Lung (tissue), 12 donors: Measurements from ENCODE around the gene NPAS3. TPM values are rescaled to one million over a fixed set of nuclear protein-coding genes. Genes with fewer than 3 reads are reported as not detected.

Experiments
- ATAC-seq: fragments of 200-7000 bp; cut with Tn5 transposase; one replicate; pipeline ENCODE4 v1.9.1; 2020; ENCODE audit warnings: moderate number of reproducible peaks; ENCODE audit not compliant: insufficient read depth, low FRiP score
- DNase-seq, 3 donors: peaks; one replicate each; pipeline ENCODE4 v3.0.0-alpha.2; 2013 to 2017
- H3K27ac ChIP-seq, 2 donors: one replicate each; pipeline ENCODE4 v1.5.1; 2013; ENCODE audit warnings: mild to moderate bottlenecking in 2 of 2, moderate library complexity in 2 of 2, control low read depth in 1 of 2, inconsistent platforms in 1 of 2, low read depth in 1 of 2, low read length in 1 of 2
- H3K27me3 ChIP-seq, 3 donors: one replicate each; pipeline ENCODE4 v1.5.1; 2013; ENCODE audit warnings: low read length in 2 of 3; ENCODE audit not compliant: control insufficient read depth in 3 of 3, insufficient read depth in 3 of 3
- H3K36me3 ChIP-seq, 4 donors: one replicate each; pipeline ENCODE4 v1.5.1; 2013; ENCODE audit warnings: low read length in 4 of 4, mild to moderate bottlenecking in 1 of 4, moderate library complexity in 1 of 4; ENCODE audit not compliant: control insufficient read depth in 4 of 4, insufficient read depth in 4 of 4
- H3K4me1 ChIP-seq, 5 donors: one replicate each; pipeline ENCODE4 v1.5.1; 2013; ENCODE audit warnings: low read length in 5 of 5, mild to moderate bottlenecking in 2 of 5, moderate library complexity in 1 of 5; ENCODE audit not compliant: control insufficient read depth in 5 of 5, insufficient read depth in 5 of 5
- H3K4me3 ChIP-seq: one replicate; pipeline ENCODE4 v1.5.1; 2013; ENCODE audit warnings: mild to moderate bottlenecking, control low read depth, moderate library complexity
- H3K9ac ChIP-seq, 2 donors: one replicate each; pipeline ENCODE4 v1.5.1; 2013; ENCODE audit warnings: low read length in 2 of 2, control low read depth in 1 of 2; ENCODE audit not compliant: insufficient read depth in 1 of 2
- H3K9me3 ChIP-seq, 4 donors: one replicate each; pipeline ENCODE4 v1.5.1; 2013; ENCODE audit warnings: low read length in 3 of 4, mild to moderate bottlenecking in 1 of 4, moderate library complexity in 1 of 4; ENCODE audit not compliant: control insufficient read depth in 4 of 4, insufficient read depth in 3 of 4
- CTCF ChIP-seq: IDR thresholded peaks from 2 replicates; pipeline ENCODE4 v1.5.1; 2012; ENCODE audit warnings: mild to moderate bottlenecking; ENCODE audit errors: control extremely low read depth, extremely low read depth
- WGBS, 2 donors: extraction: QIAGEN DNeasy Blood & Tissue Kit; methylation state at CpG; one replicate each; pipeline ENCODE4 v1.1.7; 2013; 5-methylcytosine and 5-hydroxymethylcytosine counted together
- polyA plus RNA-seq, 2 donors: library from polyadenylated mRNA; stranded (reverse); fragments of 200-250 nt; gene quantifications; one replicate each; pipeline ENCODE4 v1.2.1, GENCODE V29; 2013
- total RNA-seq, 2 donors: library from RNA; depleted of rRNA in 1 of 2; stranded (reverse); fragments of >200 nt in 1 of 2; gene quantifications; one replicate each; pipeline ENCODE4 v1.2.1, GENCODE V29; 2014 to 2021
- donor health status: control.
- donor health status: control.
- donor health status: Bipolar disorder and iron deficiency.
- donor health status: healthy.
- donor health status: DM: yes; HTN: yes; CAD: no.

Gene NPAS3
- total and polyA plus RNA-seq, 4 donors, result 0.13 to 0.48 (median 0.33) TPM

- WGBS, 2 donors, result 89 to 91% methylated on average over 3 of the region's 3 CpGs
- ATAC-seq, result no peak
- no peak for DNase-seq
These were observed 430.4 kb downstream of the NPAS3 start for GRCh38 chr14:33369041-33369440.

GRCh38 chr14:33369972-33370371 is 431.3 kb downstream of the NPAS3 start:
- no peak overlapping the region for H3K4me3 ChIP-seq
- DNase-seq (no peak), ATAC-seq (no peak)
- no peak for TF ChIP-seq CTCF
- H3K4me1 ChIP-seq, result no peaks in the 10 kb centered on the region
- H3K9me3 ChIP-seq, result no peaks in the 10 kb centered on the region
- H3K27ac ChIP-seq, result no peak overlapping the region
- no peaks in the 10 kb centered on the region for H3K36me3 ChIP-seq
- no peak overlapping the region for H3K9ac ChIP-seq
- H3K27me3 ChIP-seq, result peaks cover 0 to 4% (median 2%) of the 10 kb centered on the region in 3 donors

More at GRCh38 chr14:33369041-33369440, 430.4 kb downstream of the NPAS3 start:
- Histone ChIP-seq H3K36me3 (no peaks in the 10 kb centered on the region), H3K4me3 (no peak overlapping the region), H3K4me1 (no peaks in the 10 kb centered on the region), H3K27me3 (peaks cover 0 to 4% (median 2%) of the 10 kb centered on the region in 3 donors), H3K27ac (no peak overlapping the region), H3K9ac (no peak overlapping the region), H3K9me3 (no peaks in the 10 kb centered on the region)
- no peak for TF ChIP-seq CTCF

GRCh38 chr14:33370426-33370825 is 431.7 kb downstream of the NPAS3 start:
- Histone ChIP-seq H3K9me3 (no peaks in the 10 kb centered on the region), H3K36me3 (no peaks in the 10 kb centered on the region), H3K4me3 (no peak overlapping the region), H3K27ac (no peak overlapping the region), H3K9ac (no peak overlapping the region), H3K27me3 (peaks cover 0 to 4% (median 2%) of the 10 kb centered on the region in 3 donors), H3K4me1 (no peaks in the 10 kb centered on the region)
- 28 to 44% methylated on average over 1 of the region's 1 CpG for WGBS, 2 donors
- TF ChIP-seq CTCF, result no peak
- DNase-seq, result no peak
- ATAC-seq, result no peak

GRCh38 chr14:33375196-33375595 is 436.5 kb downstream of the NPAS3 start:
- TF ChIP-seq CTCF, result no peak
- no peak for ATAC-seq
- H3K4me3 ChIP-seq, result no peak overlapping the region

More at GRCh38 chr14:33375196-33375595, 436.5 kb downstream of the NPAS3 start:
- Histone ChIP-seq H3K4me1 (no peaks in the 10 kb centered on the region), H3K36me3 (no peaks in the 10 kb centered on the region), H3K27ac (no peak overlapping the region), H3K9ac (no peak overlapping the region), H3K27me3 (peaks cover 0 to 2% (median 0%) of the 10 kb centered on the region in 3 donors), H3K9me3 (no peaks in the 10 kb centered on the region)
- WGBS, 2 donors, result 70 to 86% methylated on average over 2 of the region's 2 CpGs
- no peak for DNase-seq
